ENCODE measurements around the gene RAB5B. TPM values are rescaled to one million over a fixed set of nuclear protein-coding genes. Genes with fewer than 3 reads are reported as not detected.

RAB5B gene
- total and polyA plus RNA-seq, 4 experiments from 2014 or later = 67.5 to 112 (median 93.3) TPM

DNA sequence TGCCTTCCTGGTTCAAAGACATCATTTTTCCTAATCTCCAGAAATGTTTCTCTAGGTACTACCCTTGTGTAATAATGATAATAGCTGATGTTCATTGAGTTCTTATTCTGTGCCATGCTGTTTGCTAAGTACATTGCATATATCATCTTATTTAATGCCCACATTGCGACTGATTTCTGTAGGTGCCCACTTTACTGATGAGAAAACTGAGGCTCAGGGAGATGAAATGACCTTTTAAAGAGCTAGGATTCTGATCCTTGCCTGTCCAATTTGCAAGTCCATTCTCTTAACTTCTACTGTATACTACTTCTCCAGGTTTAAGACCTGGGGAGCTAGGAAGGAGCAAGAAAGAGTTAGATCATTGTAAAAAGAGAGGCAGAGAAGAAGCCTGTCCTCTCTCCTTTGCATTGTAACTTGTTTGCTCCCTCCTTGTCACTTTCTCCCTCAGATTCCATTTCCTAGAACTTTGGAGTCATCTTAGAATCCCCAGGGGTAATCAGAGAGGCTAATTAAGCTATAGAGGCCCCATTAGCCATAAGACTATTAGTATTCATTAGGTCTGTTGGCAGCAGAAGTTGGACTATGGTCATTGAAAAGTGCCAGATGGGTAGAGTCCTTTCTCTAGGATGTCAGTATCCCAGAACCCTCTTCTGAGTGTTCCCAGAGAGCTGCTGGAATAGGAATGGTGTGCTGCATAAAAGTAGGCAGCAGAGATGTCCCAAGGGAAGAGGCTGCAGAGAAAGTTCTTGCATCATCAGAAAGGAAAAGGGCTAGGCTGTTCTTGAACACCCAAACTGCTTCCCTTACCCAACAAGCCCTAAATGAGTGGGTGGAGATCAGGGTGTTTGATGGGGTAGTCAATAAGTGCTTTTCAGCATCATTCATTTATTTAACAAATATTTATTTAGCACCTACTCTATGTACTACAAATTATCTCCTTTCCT lies 39.8 kb upstream of the RAB5B start:
- Histone ChIP-seq H3K36me3 (ENCODE audit: insufficient read depth, low read length) (peaks cover 39% of the 10 kb centered on the region), H3K27ac (ENCODE audit: low read depth, low read length) (peak overlapping the region; percentile 88), H3K4me1 (ENCODE audit: insufficient read depth, low read length) (peaks cover 81% of the 10 kb centered on the region), H3K4me3 (ENCODE audit: low read length in 2 of 2) (peak overlapping the region; percentile 87 to 95), H3K9me3 (ENCODE audit: control insufficient read depth in 1 of 2, low read length in 2 of 2) (no peaks in the 10 kb centered on the region), H3K27me3 (ENCODE audit: insufficient read depth, low read length) (no peaks in the 10 kb centered on the region)
- CTCF ChIA-PET (ENCODE audit: partially characterized antibody) = interaction anchor here (0.8 to 7.5 kb wide), 11 partner anchors 7 to 195 kb away, joined by 3 to 107 read pairs (median 6); partner anchors contain the start of genes DNAJC14, ORMDL2, PYM1 and SARNP
- Mint-ChIP-seq H3K27ac (peak overlapping the region; percentile 81 to 98 (median 96)), H3K4me3 (peak overlapping the region; percentile 97 to 100 (median 99)), H3K36me3 (peaks cover 64 to 82% of the 10 kb centered on the region in 2 donors), H3K4me1 (peaks cover 55 to 94% (median 68%) of the 10 kb centered on the region in 4 donors), H3K27me3 (no peaks in the 10 kb centered on the region), H3K9me3 (peaks cover 0 to 3% (median 0%) of the 10 kb centered on the region in 8 donors)
- POLR2A ChIA-PET (ENCODE audit: partially characterized antibody) = interaction anchor here (0.9 to 47.8 kb wide), 13 partner anchors 8 to 288 kb away, joined by 3 to 1214 read pairs (median 8); partner anchors contain the start of genes DGKA, DNAJC14, GDF11 and ORMDL2
- no peak for DNase-seq
- intact Hi-C loops (cut with micrococcal nuclease) = no loop called here

DNA sequence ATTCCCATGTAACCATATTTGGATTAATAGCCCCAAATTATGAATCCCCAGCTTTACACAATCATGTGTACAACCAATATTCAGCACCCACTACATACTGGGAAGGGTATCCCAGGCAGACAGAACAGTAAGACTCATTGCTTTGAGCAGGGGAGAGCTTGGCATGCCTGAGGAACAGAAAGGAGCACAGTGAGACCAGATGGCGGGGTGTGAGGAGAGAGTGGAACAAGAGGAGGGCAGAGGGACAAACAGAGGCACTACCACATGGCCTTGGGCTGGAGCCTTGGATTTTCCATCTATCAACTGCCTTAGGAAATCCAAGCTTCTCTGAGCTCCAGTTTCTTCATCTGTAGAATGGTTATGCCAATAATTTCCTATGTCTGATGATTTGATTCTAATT lies 39.1 kb upstream of the RAB5B start:
- ChIA-PET CTCF (ENCODE audit: partially characterized antibody) (interaction anchor here (0.9 to 7.5 kb wide), 12 partner anchors 8 to 195 kb away, joined by 3 to 107 read pairs (median 6); partner anchors contain the start of genes DNAJC14, ORMDL2, PYM1 and SARNP), POLR2A (ENCODE audit: partially characterized antibody) (interaction anchor here (1.0 to 47.8 kb wide), 7 partner anchors 9 to 192 kb away, joined by 3 to 1214 read pairs (median 201); partner anchors contain the start of genes DGKA, DNAJC14, GDF11 and ORMDL2)
- peaks cover 82% of the 10 kb centered on the region for H3K4me1 ChIP-seq (ENCODE audit: insufficient read depth, low read length)
- peaks cover 46% of the 10 kb centered on the region for H3K36me3 ChIP-seq (ENCODE audit: insufficient read depth, low read length)
- H3K27ac ChIP-seq (ENCODE audit: low read depth, low read length) = peak overlapping the region; percentile 88
- intact Hi-C loops (cut with micrococcal nuclease) = no loop called here
- no peaks in the 10 kb centered on the region for H3K9me3 ChIP-seq (ENCODE audit: control insufficient read depth in 1 of 2, low read length in 2 of 2)
- no peaks in the 10 kb centered on the region for H3K27me3 ChIP-seq (ENCODE audit: insufficient read depth, low read length)
- no peak for DNase-seq
- peak overlapping the region; percentile 87 to 95 for H3K4me3 ChIP-seq (ENCODE audit: low read length in 2 of 2)
- H3K9me3 Mint-ChIP-seq = peaks cover 0 to 3% (median 0%) of the 10 kb centered on the region in 8 donors
- no peaks in the 10 kb centered on the region for H3K27me3 Mint-ChIP-seq
- peak overlapping the region; percentile 93 to 98 (median 96) for H3K27ac Mint-ChIP-seq
- H3K36me3 Mint-ChIP-seq = peaks cover 71 to 84% of the 10 kb centered on the region in 2 donors
- peak overlapping the region; percentile 97 to 100 (median 99) for H3K4me3 Mint-ChIP-seq
- H3K4me1 Mint-ChIP-seq = peaks cover 56 to 94% (median 67%) of the 10 kb centered on the region in 4 donors

GRCh38 chr12:55935738-55936151 lies 38.1 kb upstream of the RAB5B start:
- intact Hi-C loops (cut with micrococcal nuclease) = no loop called here
- H3K27me3 ChIP-seq (ENCODE audit: insufficient read depth, low read length) = no peaks in the 10 kb centered on the region
- peaks cover 55% of the 10 kb centered on the region for H3K36me3 ChIP-seq (ENCODE audit: insufficient read depth, low read length)
- peak overlapping the region; percentile 87 to 95 for H3K4me3 ChIP-seq (ENCODE audit: low read length in 2 of 2)
- Mint-ChIP-seq H3K27ac (peak overlapping the region; percentile 93 to 98 (median 96)), H3K36me3 (peaks cover 81 to 89% of the 10 kb centered on the region in 2 donors), H3K9me3 (peaks cover 0 to 3% (median 0%) of the 10 kb centered on the region in 8 donors), H3K4me1 (peaks cover 62 to 94% (median 73%) of the 10 kb centered on the region in 4 donors), H3K27me3 (no peaks in the 10 kb centered on the region), H3K4me3 (peak overlapping the region; percentile 97 to 100 (median 99))
- peaks cover 84% of the 10 kb centered on the region for H3K4me1 ChIP-seq (ENCODE audit: insufficient read depth, low read length)
- ChIA-PET POLR2A (ENCODE audit: partially characterized antibody) (interaction anchor here (0.7 to 47.8 kb wide), 12 partner anchors 8 to 211 kb away, joined by 3 to 1214 read pairs (median 32); partner anchors contain the start of genes CD63, DGKA, DNAJC14 and GDF11), CTCF (ENCODE audit: partially characterized antibody) (interaction anchor here (0.7 to 7.5 kb wide), 13 partner anchors 9 to 198 kb away, joined by 3 to 107 read pairs (median 4); partner anchors contain the start of gene PYM1)
- H3K9me3 ChIP-seq (ENCODE audit: control insufficient read depth in 1 of 2, low read length in 2 of 2) = no peaks in the 10 kb centered on the region
- peak overlapping the region; percentile 88 for H3K27ac ChIP-seq (ENCODE audit: low read depth, low read length)
- DNase-seq = peak in 3 of 5 donors; percentile 28 to 45 (median 31)

DNA sequence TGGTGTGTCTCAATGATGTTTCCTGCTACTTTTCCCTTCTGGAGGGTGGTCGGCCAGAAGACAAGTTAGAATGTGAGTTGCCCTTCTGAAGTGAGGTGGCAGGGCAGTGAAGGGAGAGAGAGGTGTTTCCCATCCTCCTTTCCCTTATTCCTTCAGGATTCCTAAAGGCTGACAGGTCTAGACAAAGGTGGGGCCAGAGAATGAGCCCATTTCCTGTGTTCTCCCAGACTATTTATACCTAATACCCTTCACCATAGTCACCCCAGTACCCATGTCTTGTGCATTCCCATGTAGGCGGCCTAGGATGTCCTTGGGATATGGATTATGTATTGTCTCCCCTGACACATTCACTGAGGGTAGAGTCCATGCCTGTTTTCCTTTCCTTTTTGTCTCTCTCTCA lies 35.9 kb upstream of the RAB5B start:
- Mint-ChIP-seq H3K4me1 (peaks cover 70 to 98% (median 82%) of the 10 kb centered on the region in 4 donors), H3K27me3 (no peaks in the 10 kb centered on the region), H3K36me3 (peaks cover 86 to 92% of the 10 kb centered on the region in 2 donors), H3K9me3 (no peaks in the 10 kb centered on the region), H3K27ac (peak overlapping the region; percentile 75 to 96 (median 92)), H3K4me3 (peak overlapping the region in 6 of 8 donors; percentile 1 to 52 (median 18))
- peak overlapping the region; percentile 88 for H3K27ac ChIP-seq (ENCODE audit: low read depth, low read length)
- DNase-seq = no peak
- no peaks in the 10 kb centered on the region for H3K27me3 ChIP-seq (ENCODE audit: insufficient read depth, low read length)
- peaks cover 78% of the 10 kb centered on the region for H3K36me3 ChIP-seq (ENCODE audit: insufficient read depth, low read length)
- no peaks in the 10 kb centered on the region for H3K9me3 ChIP-seq (ENCODE audit: control insufficient read depth in 1 of 2, low read length in 2 of 2)
- ChIA-PET CTCF (ENCODE audit: partially characterized antibody) (interaction anchor here (0.7 to 7.5 kb wide), 9 partner anchors 11 to 199 kb away, joined by 3 to 107 read pairs (median 15); partner anchors contain the start of genes ORMDL2, PYM1, RAB5B and SARNP), POLR2A (ENCODE audit: partially characterized antibody) (interaction anchor here (0.9 to 47.8 kb wide), 10 partner anchors 6 to 199 kb away, joined by 3 to 1214 read pairs (median 10); partner anchors contain the start of genes DGKA, DNAJC14, ORMDL2 and PYM1)
- peaks cover 89% of the 10 kb centered on the region for H3K4me1 ChIP-seq (ENCODE audit: insufficient read depth, low read length)
- intact Hi-C loops (cut with micrococcal nuclease) = no loop called here
- H3K4me3 ChIP-seq (ENCODE audit: low read length in 2 of 2) = no peak overlapping the region

- CTCF ChIA-PET (ENCODE audit: partially characterized antibody) = interaction anchor here (0.9 to 7.5 kb wide), 19 partner anchors 8 to 210 kb away, joined by 3 to 107 read pairs (median 7); partner anchors contain the start of genes CD63, DGKA, DNAJC14 and ORMDL2
These were observed 34.9 kb upstream of the RAB5B start for GRCh38 chr12:55938826-55939501.

More at GRCh38 chr12:55938826-55939501, 34.9 kb upstream of the RAB5B start:
- Histone ChIP-seq H3K4me3 (ENCODE audit: low read length in 2 of 2) (no peak overlapping the region), H3K9me3 (ENCODE audit: control insufficient read depth in 1 of 2, low read length in 2 of 2) (no peaks in the 10 kb centered on the region), H3K27me3 (ENCODE audit: insufficient read depth, low read length) (no peaks in the 10 kb centered on the region), H3K36me3 (ENCODE audit: insufficient read depth, low read length) (peaks cover 80% of the 10 kb centered on the region), H3K27ac (ENCODE audit: low read depth, low read length) (peak overlapping the region; percentile 5), H3K4me1 (ENCODE audit: insufficient read depth, low read length) (peaks cover 79% of the 10 kb centered on the region)
- Mint-ChIP-seq H3K27me3 (no peaks in the 10 kb centered on the region), H3K36me3 (peaks cover 89 to 95% of the 10 kb centered on the region in 2 donors), H3K9me3 (no peaks in the 10 kb centered on the region), H3K27ac (peak overlapping the region; percentile 75 to 96 (median 92)), H3K4me3 (peak overlapping the region in 5 of 8 donors; percentile 11 to 70 (median 43)), H3K4me1 (peaks cover 64 to 92% (median 75%) of the 10 kb centered on the region in 4 donors)
- intact Hi-C loops (cut with micrococcal nuclease) = no loop called here
- no peak for DNase-seq
- POLR2A ChIA-PET (ENCODE audit: partially characterized antibody) = interaction anchor here (0.5 to 47.8 kb wide), 18 partner anchors 5 to 282 kb away, joined by 3 to 1214 read pairs (median 4); partner anchors contain the start of genes CD63, DGKA, DNAJC14 and GDF11

Measured in CD4-positive, alpha-beta memory T cell (primary cell).